Naive B cell (primary cell): ENCODE results near the gene CAMTA2. TPM values are rescaled to one million over a fixed set of nuclear protein-coding genes. Genes with fewer than 3 reads are reported as not detected.

Source experiments
- ATAC-seq, 2 donors: fragments of 150-1000 bp; cut with Tn5 transposase; 2 replicates each; pipeline ENCODE4 v1.10.0; 2021; ENCODE audit warnings: low read depth in 2 of 2, mild to moderate bottlenecking in 2 of 2, moderate library complexity in 2 of 2
- DNase-seq: peaks from one replicate; pipeline ENCODE4 v3.0.0; 2022
- H3K27ac Mint-ChIP-seq, 6 donors: one replicate each; pipeline ENCODE4 v1.8.0; 2020 to 2022; ENCODE audit warnings: mild to moderate bottlenecking in 6 of 6, mixed read lengths in 6 of 6, moderate library complexity in 5 of 6, inconsistent platforms in 2 of 6
- H3K27me3 Mint-ChIP-seq, 3 donors: one replicate each; pipeline ENCODE4 v1.8.0; 2021 to 2022; ENCODE audit warnings: mixed read lengths in 3 of 3, mild to moderate bottlenecking in 1 of 3
- H3K36me3 Mint-ChIP-seq, 2 donors: one replicate each; pipeline ENCODE4 v1.8.0; 2020 to 2022; ENCODE audit warnings: mixed read lengths in 2 of 2, inconsistent platforms in 1 of 2, mild to moderate bottlenecking in 1 of 2
- H3K4me1 Mint-ChIP-seq, 3 donors: one replicate each; pipeline ENCODE4 v1.8.0; 2020 to 2022; ENCODE audit warnings: mixed read lengths in 3 of 3, inconsistent platforms in 1 of 3, mild to moderate bottlenecking in 1 of 3, moderate library complexity in 1 of 3
- H3K4me3 Mint-ChIP-seq, 8 donors: one replicate each; pipeline ENCODE4 v1.8.0; 2020 to 2022; ENCODE audit warnings: mild to moderate bottlenecking in 8 of 8, mixed read lengths in 8 of 8, moderate library complexity in 8 of 8, inconsistent platforms in 2 of 8
- H3K9me3 Mint-ChIP-seq, 7 donors: one replicate each; pipeline ENCODE4 v1.8.0; 2020 to 2022; ENCODE audit warnings: mixed read lengths in 7 of 7, mild to moderate bottlenecking in 5 of 7, inconsistent platforms in 2 of 7, moderate library complexity in 1 of 7
- polyA plus RNA-seq, 6 donors: library from polyadenylated mRNA; unstranded; fragments of 300-500 nt; fragmentation: Illumina TruSeq; gene quantifications; one replicate each; pipeline ENCODE4 v1.2.3, GENCODE V29; 2021; ENCODE audit warnings: low read depth in 6 of 6

The CAMTA2 gene
- polyA plus RNA-seq, 6 donors from 2014 or later, result 3.3 to 16.7 (median 5.2) TPM

DNA sequence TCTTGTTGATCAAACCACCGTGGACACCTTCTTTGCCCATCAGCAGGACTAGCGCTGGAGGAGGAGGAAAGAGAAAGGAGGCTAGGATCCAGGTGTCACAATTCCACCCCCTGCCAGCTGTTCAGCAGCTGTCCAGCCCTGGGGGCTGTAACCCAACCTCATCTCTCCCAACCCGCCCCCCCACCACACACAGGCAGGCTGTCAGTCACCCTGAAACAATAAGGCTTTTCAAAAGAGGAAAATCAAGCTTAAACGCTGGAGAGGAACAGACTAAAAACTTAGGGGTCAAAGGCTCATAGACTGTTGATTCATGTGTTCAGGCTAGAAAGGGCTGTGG, 41.6 kb downstream of the CAMTA2 start:
- Mint-ChIP-seq H3K27ac (peak overlapping the region in 3 of 6 donors; percentile 91 to 98 (median 95)), H3K36me3 (peaks cover 14 to 46% of the 10 kb centered on the region in 2 donors), H3K4me3 (peak overlapping the region; percentile 91 to 100 (median 99)), H3K4me1 (peaks cover 65 to 73% (median 71%) of the 10 kb centered on the region in 3 donors), H3K27me3 (no peaks in the 10 kb centered on the region), H3K9me3 (no peaks in the 10 kb centered on the region)
- DNase-seq (no peak), ATAC-seq (no peak)

DNA sequence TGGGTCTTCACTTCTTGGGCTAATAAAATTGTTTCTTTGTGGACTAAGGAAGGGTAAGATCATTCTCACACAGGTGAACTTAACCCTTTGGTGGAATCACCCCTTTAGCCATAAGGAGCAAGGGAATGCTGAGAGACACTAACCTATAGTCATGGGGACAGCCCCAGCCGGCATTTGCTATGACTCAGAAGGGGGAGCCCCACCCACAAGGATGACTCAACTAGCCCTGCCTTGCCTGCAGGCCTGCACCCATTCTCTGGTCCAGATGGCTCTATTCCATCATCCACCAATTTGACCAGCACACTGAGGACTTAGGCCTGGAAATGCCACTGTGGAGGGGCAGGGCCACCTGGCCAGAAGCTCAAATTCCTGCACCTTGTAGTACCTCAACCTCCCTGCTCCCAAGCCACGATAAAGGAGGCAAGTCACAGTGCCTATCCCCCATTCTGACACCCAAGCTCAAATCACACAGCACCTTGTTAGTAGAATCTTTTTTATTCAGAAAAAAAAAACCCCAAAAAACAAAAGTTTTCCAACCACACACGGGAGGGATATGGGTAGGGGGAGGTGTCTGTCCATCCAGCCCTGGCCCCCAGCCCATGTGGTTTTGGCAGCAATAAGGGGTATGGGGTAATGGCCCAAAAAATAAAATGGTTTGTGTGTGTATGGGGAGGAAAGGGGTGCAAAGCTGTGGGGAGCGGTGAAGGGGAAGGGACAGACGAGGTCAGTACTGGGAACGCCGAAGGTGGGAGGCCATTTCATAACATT, 42.1 kb downstream of the CAMTA2 start:
- Mint-ChIP-seq H3K36me3 (peaks cover 14 to 46% of the 10 kb centered on the region in 2 donors), H3K4me3 (peak overlapping the region; percentile 6 to 100 (median 98)), H3K4me1 (peaks cover 64 to 71% (median 71%) of the 10 kb centered on the region in 3 donors), H3K9me3 (no peaks in the 10 kb centered on the region), H3K27me3 (no peaks in the 10 kb centered on the region), H3K27ac (peak overlapping the region; percentile 64 to 98 (median 84))
- DNase-seq (no peak), ATAC-seq (no peak)

DNA sequence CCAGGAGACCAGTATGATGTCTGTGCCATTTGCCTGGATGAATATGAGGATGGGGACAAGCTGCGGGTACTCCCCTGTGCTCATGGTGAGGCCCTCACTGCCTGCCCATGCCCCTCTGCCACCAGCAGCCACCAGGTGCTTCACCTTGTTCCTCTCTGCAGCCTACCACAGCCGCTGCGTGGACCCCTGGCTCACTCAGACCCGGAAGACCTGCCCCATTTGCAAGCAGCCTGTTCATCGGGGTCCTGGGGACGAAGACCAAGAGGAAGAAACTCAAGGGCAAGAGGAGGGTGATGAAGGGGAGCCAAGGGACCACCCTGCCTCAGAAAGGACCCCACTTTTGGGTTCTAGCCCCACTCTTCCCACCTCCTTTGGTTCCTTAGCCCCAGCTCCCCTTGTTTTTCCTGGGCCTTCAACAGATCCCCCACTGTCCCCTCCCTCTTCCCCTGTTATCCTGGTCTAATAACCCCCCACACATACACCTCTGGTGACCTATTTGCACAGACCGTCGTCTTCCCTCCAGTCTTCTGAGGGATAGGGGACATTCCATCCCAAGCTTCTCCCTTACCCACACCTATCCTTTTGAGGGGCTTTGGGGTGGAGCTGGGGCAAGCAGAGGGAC, 42.8 kb downstream of the CAMTA2 start:
- peaks cover 19 to 46% of the 10 kb centered on the region in 2 donors for H3K36me3 Mint-ChIP-seq
- no peaks in the 10 kb centered on the region for H3K27me3 Mint-ChIP-seq
- peaks cover 67 to 72% (median 68%) of the 10 kb centered on the region in 3 donors for H3K4me1 Mint-ChIP-seq
- DNase-seq (no peak), ATAC-seq (no peak)
- H3K4me3 Mint-ChIP-seq, result peak overlapping the region; percentile 71 to 100 (median 98)
- H3K9me3 Mint-ChIP-seq, result no peaks in the 10 kb centered on the region
- H3K27ac Mint-ChIP-seq, result peak overlapping the region; percentile 67 to 98 (median 87)

DNA sequence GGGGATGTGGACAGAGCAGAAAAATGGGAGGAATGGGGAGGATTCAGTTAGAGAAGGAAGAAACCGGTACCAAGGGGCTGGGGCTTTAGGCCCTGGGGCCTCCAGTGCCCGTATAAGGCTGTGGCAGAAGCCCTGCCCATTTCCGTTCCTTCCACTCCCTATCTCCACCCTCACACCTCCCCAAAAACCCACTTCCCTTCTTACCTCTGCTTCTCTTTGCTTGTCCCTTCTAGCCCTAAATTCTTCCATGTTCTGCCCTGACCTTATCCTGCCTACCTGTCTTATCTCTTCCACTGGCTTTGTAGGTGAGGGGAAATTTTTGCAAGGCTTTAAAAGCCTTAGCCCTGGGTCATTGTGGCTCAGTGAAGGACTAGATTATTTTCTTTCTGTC, 43.3 kb downstream of the CAMTA2 start:
- no peaks in the 10 kb centered on the region for H3K27me3 Mint-ChIP-seq
- DNase-seq (peak; percentile 49), ATAC-seq (no peak)
- peaks cover 19 to 46% of the 10 kb centered on the region in 2 donors for H3K36me3 Mint-ChIP-seq
- peaks cover 68 to 76% (median 71%) of the 10 kb centered on the region in 3 donors for H3K4me1 Mint-ChIP-seq
- no peaks in the 10 kb centered on the region for H3K9me3 Mint-ChIP-seq
- peak overlapping the region; percentile 71 to 100 (median 98) for H3K4me3 Mint-ChIP-seq
- H3K27ac Mint-ChIP-seq, result peak overlapping the region in 5 of 6 donors; percentile 78 to 98 (median 88)

DNA sequence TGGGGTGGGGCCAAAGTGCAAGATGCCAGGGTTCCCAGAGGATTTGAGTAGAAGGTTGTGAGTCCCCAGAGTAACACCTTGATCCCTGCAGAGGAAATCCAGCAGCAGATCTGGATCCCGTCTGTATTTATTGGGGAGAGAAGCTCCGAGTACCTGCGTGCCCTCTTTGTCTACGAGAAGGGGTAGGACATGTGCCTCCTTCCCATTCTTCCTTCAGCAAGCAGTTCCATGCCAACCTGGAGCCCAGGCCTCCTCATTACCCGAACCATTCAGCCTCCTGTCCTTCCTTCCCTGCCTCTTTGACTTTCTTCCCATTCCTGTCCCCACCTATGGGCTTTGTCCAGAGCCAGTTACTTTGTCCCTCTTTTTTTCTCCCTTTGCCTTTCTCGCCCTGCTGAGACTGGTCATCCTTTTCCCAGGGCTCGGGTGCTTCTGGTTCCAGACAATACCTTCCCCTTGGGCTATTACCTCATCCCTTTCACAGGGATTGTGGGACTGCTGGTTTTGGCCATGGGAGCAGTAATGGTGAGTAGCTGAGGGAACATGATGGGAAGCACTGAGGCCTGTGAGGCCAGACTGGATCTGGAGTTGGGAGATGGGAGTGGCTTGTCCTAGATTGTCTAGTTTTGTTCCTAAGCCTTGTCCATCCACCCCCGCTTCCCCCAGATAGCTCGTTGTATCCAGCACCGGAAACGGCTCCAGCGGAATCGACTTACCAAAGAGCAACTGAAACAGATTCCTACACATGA, 44.5 kb downstream of the CAMTA2 start:
- Mint-ChIP-seq H3K36me3 (peaks cover 19 to 46% of the 10 kb centered on the region in 2 donors), H3K27me3 (no peaks in the 10 kb centered on the region), H3K9me3 (no peaks in the 10 kb centered on the region), H3K4me1 (peaks cover 73 to 86% (median 74%) of the 10 kb centered on the region in 3 donors), H3K4me3 (peak overlapping the region in 7 of 8 donors; percentile 22 to 100 (median 98)), H3K27ac (peak overlapping the region in 4 of 6 donors; percentile 62 to 96 (median 73))
- no peak for DNase-seq
- ATAC-seq, result no peak

DNA sequence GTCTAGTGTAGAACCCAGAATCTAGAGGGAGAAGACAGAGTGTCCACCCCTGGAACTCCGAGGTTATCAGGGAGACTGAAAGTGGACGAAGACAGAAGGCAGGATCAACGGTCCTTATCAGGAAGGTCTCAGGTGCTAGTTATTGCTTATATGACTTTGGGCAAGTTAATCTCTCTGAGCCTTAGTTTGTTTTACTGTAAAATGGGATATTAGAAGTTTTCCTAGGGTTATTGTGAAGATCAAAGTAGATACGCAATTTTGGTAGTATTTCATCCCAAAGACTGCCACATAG, 46.2 kb downstream of the CAMTA2 start:
- H3K9me3 Mint-ChIP-seq, result no peaks in the 10 kb centered on the region
- ATAC-seq (no peak), DNase-seq (no peak)
- peaks cover 64 to 83% (median 73%) of the 10 kb centered on the region in 3 donors for H3K4me1 Mint-ChIP-seq
- H3K27ac Mint-ChIP-seq, result peak overlapping the region in 4 of 6 donors; percentile 27 to 98 (median 97)
- H3K4me3 Mint-ChIP-seq, result peak overlapping the region; percentile 92 to 99 (median 99)
- peaks cover 13 to 36% of the 10 kb centered on the region in 2 donors for H3K36me3 Mint-ChIP-seq
- no peaks in the 10 kb centered on the region for H3K27me3 Mint-ChIP-seq

DNA sequence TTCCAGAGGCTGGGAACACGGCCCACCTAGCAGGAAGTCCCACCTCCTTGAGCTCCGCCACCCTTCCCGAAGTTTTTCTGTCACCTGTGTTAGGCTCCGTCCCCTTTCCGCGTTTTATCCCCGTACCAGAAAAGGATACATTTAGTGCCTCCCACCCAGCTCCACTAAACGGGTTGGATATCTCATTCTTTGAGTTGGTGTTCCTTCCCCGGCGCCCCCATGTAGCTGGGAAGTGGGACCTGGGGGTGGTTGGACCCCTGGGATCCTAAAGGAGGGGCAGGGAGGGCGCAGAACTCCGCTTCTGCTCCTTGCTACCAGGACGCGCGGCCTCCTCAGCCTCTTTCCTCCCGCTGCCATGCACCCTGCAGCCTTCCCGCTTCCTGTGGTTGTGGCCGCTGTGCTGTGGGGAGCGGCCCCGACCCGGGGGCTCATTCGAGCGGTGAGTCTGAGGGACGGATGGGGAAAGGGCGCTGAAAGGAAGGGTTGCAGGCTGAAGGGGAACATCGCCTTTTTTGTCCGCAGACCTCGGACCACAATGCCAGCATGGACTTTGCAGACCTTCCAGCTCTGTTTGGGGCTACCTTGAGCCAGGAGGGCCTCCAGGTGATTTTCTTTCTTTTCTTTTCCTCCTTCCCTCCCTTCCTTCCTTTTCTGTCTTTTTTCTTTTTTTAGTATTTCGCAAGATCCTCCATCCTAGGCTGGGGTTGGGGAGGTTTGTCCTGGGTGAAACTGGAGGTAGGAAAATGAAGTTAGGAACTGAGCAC, 46.7 kb downstream of the CAMTA2 start:
- Mint-ChIP-seq H3K4me1 (peaks cover 62 to 79% (median 75%) of the 10 kb centered on the region in 3 donors), H3K4me3 (peak overlapping the region; percentile 92 to 99 (median 99)), H3K36me3 (peaks cover 11 to 34% of the 10 kb centered on the region in 2 donors), H3K9me3 (no peaks in the 10 kb centered on the region), H3K27me3 (no peaks in the 10 kb centered on the region), H3K27ac (peak overlapping the region; percentile 93 to 98 (median 96))
- no peak for ATAC-seq
- DNase-seq, result no peak

DNA sequence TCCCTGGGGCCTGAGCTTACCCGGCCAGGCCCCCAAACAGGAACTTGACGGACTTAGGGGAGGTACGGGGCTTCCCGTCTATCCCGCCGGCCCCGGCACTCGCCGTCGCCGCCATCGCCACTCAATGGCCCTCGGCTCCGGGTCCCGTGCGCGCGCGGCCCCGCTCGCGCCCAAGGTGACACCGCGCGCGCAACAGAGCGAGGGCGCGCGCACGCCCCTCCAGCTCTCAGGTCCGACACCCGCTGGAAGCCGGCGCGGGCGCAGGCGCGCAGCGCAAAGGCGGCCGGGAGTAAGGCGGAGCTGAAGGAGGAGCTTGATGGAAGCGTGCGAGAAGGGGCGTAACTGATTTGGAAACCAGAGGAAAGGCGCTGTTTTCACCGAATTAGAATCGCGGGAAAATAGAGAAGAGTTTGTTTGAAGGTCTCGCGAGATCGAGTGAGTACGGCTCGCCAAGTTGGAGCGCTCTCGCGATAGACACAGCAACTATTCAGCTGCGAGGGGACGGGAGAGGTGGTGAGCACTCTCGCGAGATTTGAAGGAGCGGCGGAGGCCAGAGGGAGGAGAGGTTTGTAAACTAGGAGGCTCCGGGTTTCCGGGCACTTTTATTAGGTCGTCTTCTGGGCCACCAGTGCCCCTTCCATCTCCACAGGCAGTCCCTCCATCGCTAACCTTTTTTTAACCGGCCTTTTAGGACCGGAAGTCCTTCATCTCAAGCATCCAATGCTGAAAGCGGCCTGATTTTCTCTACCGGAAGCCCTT, 47.5 kb downstream of the CAMTA2 start, which contains the start of the genes RNF167 and SLC25A11:
Gene RNF167 (plus strand): TSS at position 473 of the 759 bp plus-strand sequence. CDS start 642 bp downstream, outside the sequence.
Gene SLC25A11 (minus strand): TSS at position 251 of the 759 bp plus-strand sequence. CDS start 136 bp downstream, at position 115.
- DNase-seq (peak; percentile 96), ATAC-seq (peak; percentile 86)
- H3K9me3 Mint-ChIP-seq, result no peaks in the 10 kb centered on the region
- H3K36me3 Mint-ChIP-seq, result peaks cover 5 to 26% of the 10 kb centered on the region in 2 donors
- peaks cover 54 to 71% (median 69%) of the 10 kb centered on the region in 3 donors for H3K4me1 Mint-ChIP-seq
- H3K27ac Mint-ChIP-seq, result peak within 1 kb of the TSS; percentile 93 to 98 (median 96)
- peak within 1 kb of the TSS; percentile 92 to 99 (median 99) for H3K4me3 Mint-ChIP-seq
- H3K27me3 Mint-ChIP-seq, result no peaks in the 10 kb centered on the region

DNA sequence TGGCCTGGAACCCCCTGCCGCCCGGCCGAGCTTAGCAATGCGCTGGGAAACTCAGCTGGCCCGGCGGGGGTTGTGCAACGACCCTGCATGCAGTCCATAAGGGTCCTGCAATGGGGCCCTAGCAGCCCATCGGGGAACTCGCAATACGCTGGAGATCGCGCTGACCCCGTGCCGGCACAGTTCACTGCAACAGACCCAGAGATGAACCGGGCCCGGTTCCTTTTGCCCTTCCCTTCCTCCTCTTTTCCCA, 48.0 kb downstream of the CAMTA2 start:
- DNase-seq (no peak), ATAC-seq (peak; percentile 1)
- Mint-ChIP-seq H3K4me1 (peaks cover 51 to 69% (median 66%) of the 10 kb centered on the region in 3 donors), H3K4me3 (peak overlapping the region; percentile 92 to 99 (median 99)), H3K27me3 (peaks cover under 1 to 2% (median 2%) of the 10 kb centered on the region in 3 donors), H3K9me3 (no peaks in the 10 kb centered on the region), H3K27ac (peak overlapping the region in 2 of 6 donors; percentile 96 to 98), H3K36me3 (peaks cover 5 to 25% of the 10 kb centered on the region in 2 donors)

DNA sequence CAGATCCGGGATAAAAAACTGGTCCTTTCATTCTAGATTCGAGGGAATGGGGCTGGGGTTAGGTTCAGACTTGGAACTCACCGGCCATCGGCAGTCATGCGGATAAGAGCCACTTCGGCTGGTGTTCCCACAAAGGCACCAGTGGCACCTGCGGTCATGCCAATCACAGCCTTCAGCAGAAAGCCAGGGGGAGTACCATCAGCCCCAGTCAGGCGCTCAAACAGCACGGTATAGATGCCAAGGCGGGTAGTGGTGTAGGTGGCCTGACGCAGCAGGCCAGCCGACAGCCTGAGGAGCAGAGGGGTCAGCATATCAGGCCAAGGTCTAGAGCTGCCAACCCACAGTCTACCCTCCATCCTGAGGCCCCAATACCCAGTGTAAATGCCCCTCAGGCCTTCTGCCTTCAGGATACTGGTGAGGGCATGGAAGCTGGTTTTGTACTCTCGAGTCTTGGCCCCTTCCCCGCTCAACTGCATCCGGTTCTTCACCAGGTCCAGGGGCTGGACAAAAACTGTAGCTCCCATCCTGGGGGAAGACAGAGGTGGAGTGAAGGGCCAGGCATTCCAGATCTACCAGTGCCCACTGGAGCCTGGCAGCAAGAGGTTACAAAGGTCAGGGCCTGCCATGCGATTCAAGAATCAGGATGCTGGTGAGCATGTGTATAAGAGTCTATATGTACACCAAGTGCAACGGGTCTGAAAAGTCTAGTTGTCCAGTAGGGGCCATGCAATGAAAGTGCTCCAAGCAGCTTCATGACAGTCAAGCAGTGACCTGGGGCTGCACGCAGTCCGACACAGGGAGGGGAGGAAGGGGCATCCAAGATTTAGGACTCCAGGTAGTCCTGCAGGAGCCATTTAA, 48.6 kb downstream of the CAMTA2 start:
- H3K36me3 Mint-ChIP-seq, result peaks cover 5 to 20% of the 10 kb centered on the region in 2 donors
- peaks cover 51 to 69% (median 66%) of the 10 kb centered on the region in 3 donors for H3K4me1 Mint-ChIP-seq
- H3K27ac Mint-ChIP-seq, result peak overlapping the region; percentile 26 to 98 (median 56)
- no peaks in the 10 kb centered on the region for H3K9me3 Mint-ChIP-seq
- ATAC-seq (no peak), DNase-seq (no peak)
- H3K4me3 Mint-ChIP-seq, result peak overlapping the region; percentile 92 to 99 (median 99)
- H3K27me3 Mint-ChIP-seq, result peaks cover 6 to 8% (median 7%) of the 10 kb centered on the region in 3 donors

DNA sequence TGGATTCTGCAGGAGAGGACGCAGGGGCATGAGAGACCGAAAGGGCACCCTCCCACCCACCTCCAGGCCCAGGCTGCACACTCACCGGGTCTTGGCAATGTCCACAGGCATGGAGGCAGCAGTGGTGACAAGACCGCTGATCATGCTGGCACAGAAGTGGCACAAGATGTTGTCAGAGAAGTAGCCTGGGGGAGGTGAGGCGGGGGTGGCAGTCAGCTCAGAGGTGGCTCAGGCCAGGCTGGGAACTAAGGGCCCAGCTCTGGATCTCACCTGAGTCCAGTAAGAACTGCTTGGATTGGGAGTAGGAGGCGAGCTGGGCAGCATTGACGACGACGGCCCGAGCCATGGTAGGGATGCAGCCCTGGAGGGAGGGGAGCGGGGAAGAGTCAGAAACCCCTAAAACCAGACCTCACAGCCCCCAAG, 49.4 kb downstream of the CAMTA2 start:
- no peak for DNase-seq
- H3K36me3 Mint-ChIP-seq, result peaks cover 5 to 17% of the 10 kb centered on the region in 2 donors
- H3K4me3 Mint-ChIP-seq, result peak overlapping the region; percentile 66 to 99 (median 98)
- no peaks in the 10 kb centered on the region for H3K9me3 Mint-ChIP-seq
- no peak for ATAC-seq
- H3K27ac Mint-ChIP-seq, result peak overlapping the region in 2 of 6 donors; percentile 47 to 67
- peaks cover 54 to 69% (median 68%) of the 10 kb centered on the region in 3 donors for H3K4me1 Mint-ChIP-seq
- H3K27me3 Mint-ChIP-seq, result peaks cover 11 to 15% (median 15%) of the 10 kb centered on the region in 3 donors
